Measurements from ENCODE around the gene PRKAR1A.

PRKAR1A gene

GRCh38 chr17:68599091-68599490, 86.9 kb downstream of the PRKAR1A start:
- in situ Hi-C loops (cut with MboI; ENCODE audit: low sequenced_read_pairs): no loop called here

GRCh38 chr17:68599552-68600066, 87.4 kb downstream of the PRKAR1A start:
- in situ Hi-C loops (cut with MboI; ENCODE audit: low sequenced_read_pairs): no loop called here

- in situ Hi-C loops (cut with MboI; ENCODE audit: low sequenced_read_pairs): no loop called here
Observed at GRCh38 chr17:68600067-68600930, 88.1 kb downstream of the PRKAR1A start.
